HG03175 (cell line): ENCODE measurements around the gene EXPH5.
"Not testable (repeated sequence)": the region's sequence is repeated elsewhere in the genome, so short reads cannot be mapped to it uniquely, and the experiment has no call there.

ENCODE experiments used
- ATAC-seq: cut with Tn5 transposase; IDR thresholded peaks from one replicate; pipeline ENCODE4 v1.9.1; 2021; ENCODE audit warnings: mild to moderate bottlenecking, moderate library complexity; ENCODE audit not compliant: unreplicated experiment

EXPH5 gene

GRCh38 chr11:108602818-108603217, 9.2 kb upstream of the EXPH5 start:
- not testable (repeated sequence) for ATAC-seq

GRCh38 chr11:108601150-108601549, 7.6 kb upstream of the EXPH5 start:
- ATAC-seq, result no peak

GRCh38 chr11:108599978-108600377, 6.4 kb upstream of the EXPH5 start:
- no peak for ATAC-seq

GRCh38 chr11:108597736-108598355, 4.3 kb upstream of the EXPH5 start:
- no peak for ATAC-seq

- ATAC-seq, result no peak
Measured at GRCh38 chr11:108596701-108597100, 3.1 kb upstream of the EXPH5 start.

GRCh38 chr11:108593923-108594434, 411 bp upstream of the EXPH5 start:
- no peak for ATAC-seq

GRCh38 chr11:108592591-108593213, 866 bp downstream of the EXPH5 start:
- ATAC-seq, result peak; percentile 18

GRCh38 chr11:108591893-108592292, 1.7 kb downstream of the EXPH5 start:
- no peak for ATAC-seq

- no peak for ATAC-seq
Measured at GRCh38 chr11:108589136-108589535, 4.4 kb downstream of the EXPH5 start.

GRCh38 chr11:108588287-108588686, 5.3 kb downstream of the EXPH5 start:
- no peak for ATAC-seq

GRCh38 chr11:108587109-108587508, 6.5 kb downstream of the EXPH5 start:
- peak; percentile 64 for ATAC-seq

- peak; percentile 26 for ATAC-seq
Measured at GRCh38 chr11:108586600-108586999, 7.0 kb downstream of the EXPH5 start.

- ATAC-seq, result not testable (repeated sequence)
Measured at GRCh38 chr11:108586185-108586584, 7.4 kb downstream of the EXPH5 start.

- ATAC-seq, result no peak
Measured at GRCh38 chr11:108584973-108585372, 8.6 kb downstream of the EXPH5 start.

- no peak for ATAC-seq
Measured at GRCh38 chr11:108580645-108581044, 12.9 kb downstream of the EXPH5 start.

- no peak for ATAC-seq
Measured at GRCh38 chr11:108580043-108580442, 13.5 kb downstream of the EXPH5 start.

- ATAC-seq, result no peak
Measured at GRCh38 chr11:108576523-108576922, 17.0 kb downstream of the EXPH5 start.

GRCh38 chr11:108574675-108575074, 18.9 kb downstream of the EXPH5 start:
- ATAC-seq, result no peak

GRCh38 chr11:108571001-108571400, 22.6 kb downstream of the EXPH5 start:
- no peak for ATAC-seq

- no peak for ATAC-seq
Measured at GRCh38 chr11:108569896-108570295, 23.7 kb downstream of the EXPH5 start.

- no peak for ATAC-seq
Measured at GRCh38 chr11:108568195-108568858, 25.2 kb downstream of the EXPH5 start.

- no peak for ATAC-seq
Measured at GRCh38 chr11:108565653-108566052, 27.9 kb downstream of the EXPH5 start.
